Activated T-cell treated with anti-CD3 and anti-CD28 coated beads, Interleukin-2, amount 50 U/mL, for 72 hours (primary cell): Measurements from ENCODE around the gene FHL2. TPM values are rescaled to one million over a fixed set of nuclear protein-coding genes. Genes with fewer than 3 reads are reported as not detected.
"Not testable (repeated sequence)": the region's sequence is repeated elsewhere in the genome, so short reads cannot be mapped to it uniquely, and the experiment has no call there.

Experiments used
- ATAC-seq, 2 donors: fragments of 150-1000 bp; cut with Tn5 transposase; replicated peaks in 1 of 2; 2 replicates each; pipeline ENCODE4 v1.10.0; 2021; ENCODE audit warnings: moderate library complexity in 2 of 2, mild to moderate bottlenecking in 1 of 2
- DNase-seq, 2 donors: peaks; one replicate each; pipeline ENCODE4 v3.0.0; 2021 to 2022; ENCODE audit warnings: mixed read lengths in 1 of 2
- H3K27ac Mint-ChIP-seq: one replicate; pipeline ENCODE4 v1.8.0; 2022; ENCODE audit warnings: mild to moderate bottlenecking, moderate library complexity, mixed read lengths
- H3K27me3 Mint-ChIP-seq: one replicate; pipeline ENCODE4 v1.8.0; 2022; ENCODE audit warnings: low read depth, mixed read lengths
- H3K36me3 Mint-ChIP-seq, 2 donors: one replicate each; pipeline ENCODE4 v1.8.0; 2022; ENCODE audit warnings: mixed read lengths in 2 of 2, mild to moderate bottlenecking in 1 of 2; ENCODE audit not compliant: insufficient read depth in 2 of 2
- H3K4me1 Mint-ChIP-seq: one replicate; pipeline ENCODE4 v1.8.0; 2022; ENCODE audit warnings: low read depth, mixed read lengths
- H3K4me3 Mint-ChIP-seq, 2 donors: one replicate each; pipeline ENCODE4 v1.8.0; 2022; ENCODE audit warnings: mild to moderate bottlenecking in 2 of 2, mixed read lengths in 2 of 2, moderate library complexity in 2 of 2
- H3K9me3 Mint-ChIP-seq, 2 donors: one replicate each; pipeline ENCODE4 v1.8.0; 2022; ENCODE audit warnings: mixed read lengths in 2 of 2
- total RNA-seq, 2 donors: library from RNA; stranded (reverse); gene quantifications; one replicate each; pipeline ENCODE4 v1.2.3, GENCODE V29; 2022

FHL2 gene
- total RNA-seq, 2 donors from 2014 or later = 2.2 to 7.1 TPM

DNA sequence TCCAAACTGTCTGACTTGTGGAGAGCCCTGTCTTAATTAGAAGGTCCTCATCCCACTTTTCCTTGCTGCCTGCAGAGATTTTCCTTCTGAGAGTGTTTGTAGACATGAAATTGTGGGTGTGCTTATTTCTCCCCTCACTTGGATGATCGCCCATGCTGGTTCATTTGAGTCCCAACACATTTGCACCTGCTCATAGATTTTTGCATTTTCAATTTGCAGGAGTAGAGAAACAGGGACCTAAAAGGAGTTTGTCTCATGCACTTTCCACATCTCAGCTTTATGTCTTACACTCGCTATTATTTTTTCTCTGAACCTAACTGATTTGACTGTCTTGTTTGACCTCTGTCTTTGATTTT lies 33.2 kb upstream of the FHL2 start:
- Mint-ChIP-seq H3K36me3 (no peaks in the 10 kb centered on the region), H3K27me3 (no peaks in the 10 kb centered on the region), H3K27ac (no peak overlapping the region), H3K9me3 (no peaks in the 10 kb centered on the region), H3K4me1 (peaks cover 9% of the 10 kb centered on the region), H3K4me3 (no peak overlapping the region)
- no peak for DNase-seq
- no peak for ATAC-seq

DNA sequence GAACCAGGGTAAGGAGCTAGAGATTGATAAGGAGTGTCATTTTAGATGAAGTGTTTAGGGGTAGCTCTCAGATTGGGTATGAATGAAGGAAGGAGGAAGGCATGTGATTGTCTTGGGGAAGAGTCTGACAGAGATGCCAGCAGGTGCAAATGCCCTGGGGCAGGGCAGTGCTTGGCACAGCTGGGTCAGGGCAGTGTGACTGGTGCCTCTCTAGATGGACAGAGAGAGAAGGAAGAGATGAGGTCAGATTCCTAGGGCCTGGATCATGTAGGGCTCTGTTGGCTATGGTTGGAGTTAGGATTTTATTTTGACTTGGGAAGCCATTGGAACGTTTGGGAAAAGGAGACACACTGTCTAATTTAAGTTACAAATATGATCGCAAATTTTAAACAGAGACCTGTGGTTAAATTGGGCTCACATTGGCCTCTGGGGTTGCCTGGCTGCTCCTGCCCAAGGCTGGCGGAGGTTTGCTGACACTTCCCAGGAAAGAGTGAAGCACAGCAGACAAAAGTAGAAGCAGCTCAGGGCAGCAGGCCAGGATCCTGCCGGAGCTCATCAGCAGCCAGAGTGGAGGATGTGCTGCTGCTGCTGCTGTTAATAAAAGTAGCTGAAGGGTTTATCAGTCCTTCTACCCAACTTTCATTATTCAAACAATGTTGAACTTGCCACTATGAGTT lies 32.7 kb upstream of the FHL2 start:
- DNase-seq = no peak
- Mint-ChIP-seq H3K27me3 (no peaks in the 10 kb centered on the region), H3K36me3 (no peaks in the 10 kb centered on the region), H3K27ac (no peak overlapping the region), H3K4me1 (peaks cover 14% of the 10 kb centered on the region), H3K9me3 (no peaks in the 10 kb centered on the region), H3K4me3 (no peak overlapping the region)
- ATAC-seq = no peak

- peaks cover 21% of the 10 kb centered on the region for H3K4me1 Mint-ChIP-seq
- no peaks in the 10 kb centered on the region for H3K36me3 Mint-ChIP-seq
- no peak for DNase-seq
- no peaks in the 10 kb centered on the region for H3K9me3 Mint-ChIP-seq
- ATAC-seq = no peak
- H3K4me3 Mint-ChIP-seq = no peak overlapping the region
- H3K27ac Mint-ChIP-seq = no peak overlapping the region
- peaks cover 2% of the 10 kb centered on the region for H3K27me3 Mint-ChIP-seq
These were observed 29.7 kb upstream of the FHL2 start for GRCh38 chr2:105428387-105429018.

DNA sequence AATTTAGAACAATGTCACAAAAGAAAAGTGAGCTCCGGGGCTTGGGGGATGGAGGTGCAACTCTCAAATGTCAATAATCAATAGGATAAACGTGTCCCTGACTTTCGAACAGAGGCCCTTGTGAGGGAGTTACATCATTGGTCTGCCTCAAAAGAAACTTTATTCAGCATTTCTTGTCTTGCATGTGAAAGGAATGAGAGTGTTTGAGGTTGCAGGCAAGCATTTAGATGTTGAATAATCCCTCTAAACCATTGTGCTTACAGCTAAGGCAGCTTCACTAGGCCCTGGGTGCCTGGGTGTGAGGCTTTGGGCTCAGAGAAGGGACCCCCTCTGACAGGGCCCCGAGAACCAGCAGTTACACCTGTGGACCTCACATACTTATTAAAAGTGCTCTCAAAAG lies 28.6 kb upstream of the FHL2 start:
- peaks cover 11% of the 10 kb centered on the region for H3K27me3 Mint-ChIP-seq
- DNase-seq = no peak
- no peak for ATAC-seq
- peaks cover 21% of the 10 kb centered on the region for H3K4me1 Mint-ChIP-seq
- no peaks in the 10 kb centered on the region for H3K9me3 Mint-ChIP-seq
- H3K4me3 Mint-ChIP-seq = peak overlapping the region in 1 of 2 donors; percentile 58
- no peak overlapping the region for H3K27ac Mint-ChIP-seq
- H3K36me3 Mint-ChIP-seq = no peaks in the 10 kb centered on the region

- ATAC-seq = peak in 1 of 2 donors; percentile 25
These were observed 27.9 kb upstream of the FHL2 start for GRCh38 chr2:105426626-105427292.

DNA sequence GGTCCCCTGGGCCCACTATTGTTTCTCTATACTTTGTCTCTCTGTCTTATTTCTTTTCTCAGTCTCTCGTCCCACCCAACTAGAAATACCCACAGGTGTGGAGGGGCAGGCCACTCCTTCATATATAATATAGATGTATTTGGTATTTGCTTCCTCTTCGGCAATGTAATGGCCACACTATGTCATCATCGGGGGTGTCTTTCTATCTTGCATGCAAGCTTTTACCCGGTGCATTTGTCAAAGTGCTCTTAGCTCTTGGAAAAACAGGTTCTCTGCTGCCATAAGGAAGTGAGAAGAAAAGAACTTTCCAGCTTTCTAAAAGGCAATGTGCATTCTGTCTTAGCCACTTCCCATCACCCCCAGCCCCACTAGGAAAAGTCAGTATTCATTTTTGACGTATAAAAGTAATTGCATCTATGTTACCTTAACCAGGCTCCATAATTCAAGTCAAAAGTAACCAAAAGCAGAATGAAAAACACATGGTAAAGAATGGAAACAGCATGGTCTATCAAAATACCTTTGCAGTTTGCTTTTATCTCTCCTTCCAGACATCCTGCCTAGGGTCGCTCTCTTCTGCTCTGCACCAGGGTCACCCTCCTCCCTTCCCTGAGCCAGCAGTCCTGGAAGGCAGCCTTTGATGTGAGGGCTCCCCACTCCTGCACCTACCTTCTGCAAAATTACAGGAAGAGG lies 27.2 kb upstream of the FHL2 start:
- H3K27ac Mint-ChIP-seq = no peak overlapping the region
- no peaks in the 10 kb centered on the region for H3K36me3 Mint-ChIP-seq
- DNase-seq (no peak), ATAC-seq (no peak)
- H3K4me1 Mint-ChIP-seq = peaks cover 21% of the 10 kb centered on the region
- peaks cover 11% of the 10 kb centered on the region for H3K27me3 Mint-ChIP-seq
- no peaks in the 10 kb centered on the region for H3K9me3 Mint-ChIP-seq
- H3K4me3 Mint-ChIP-seq = peak overlapping the region in 1 of 2 donors; percentile 62

More at GRCh38 chr2:105426626-105427292, 27.9 kb upstream of the FHL2 start:
- H3K4me3 Mint-ChIP-seq = peak overlapping the region; percentile 58 to 62
- no peak overlapping the region for H3K27ac Mint-ChIP-seq
- no peaks in the 10 kb centered on the region for H3K36me3 Mint-ChIP-seq
- no peak for DNase-seq
- peaks cover 21% of the 10 kb centered on the region for H3K4me1 Mint-ChIP-seq
- no peaks in the 10 kb centered on the region for H3K9me3 Mint-ChIP-seq
- H3K27me3 Mint-ChIP-seq = peaks cover 11% of the 10 kb centered on the region

- not testable (repeated sequence) for H3K9me3 Mint-ChIP-seq, H3K4me3 Mint-ChIP-seq, ATAC-seq, H3K36me3 Mint-ChIP-seq, H3K27ac Mint-ChIP-seq, DNase-seq
- Mint-ChIP-seq H3K4me1 (peaks cover 21% of the 10 kb centered on the region), H3K27me3 (peaks cover 11% of the 10 kb centered on the region)
These were observed 26.0 kb upstream of the FHL2 start for GRCh38 chr2:105424836-105425235.

GRCh38 chr2:105422801-105423200 lies 23.9 kb upstream of the FHL2 start:
- no peak overlapping the region for H3K4me3 Mint-ChIP-seq

GRCh38 chr2:105421053-105421452 lies 22.2 kb upstream of the FHL2 start:
- Mint-ChIP-seq H3K27me3 (peaks cover 26% of the 10 kb centered on the region), H3K36me3 (peaks cover 0 to 3% of the 10 kb centered on the region in 2 donors)

More at GRCh38 chr2:105422801-105423200, 23.9 kb upstream of the FHL2 start:
- ATAC-seq (no peak), DNase-seq (no peak)
- H3K9me3 Mint-ChIP-seq = peaks cover 2 to 3% of the 10 kb centered on the region in 2 donors
- H3K27ac Mint-ChIP-seq = no peak overlapping the region
- peaks cover 11% of the 10 kb centered on the region for H3K27me3 Mint-ChIP-seq
- H3K4me1 Mint-ChIP-seq = peaks cover 25% of the 10 kb centered on the region
- peaks cover 0 to 3% of the 10 kb centered on the region in 2 donors for H3K36me3 Mint-ChIP-seq

GRCh38 chr2:105418522-105418921 lies 19.7 kb upstream of the FHL2 start:
- DNase-seq (no peak), ATAC-seq (no peak)
- Mint-ChIP-seq H3K36me3 (peaks cover 0 to 3% of the 10 kb centered on the region in 2 donors), H3K4me3 (no peak overlapping the region), H3K27me3 (peaks cover 31% of the 10 kb centered on the region), H3K4me1 (peaks cover 18% of the 10 kb centered on the region), H3K9me3 (peaks cover 2 to 3% of the 10 kb centered on the region in 2 donors), H3K27ac (no peak overlapping the region)

More at GRCh38 chr2:105421053-105421452, 22.2 kb upstream of the FHL2 start:
- H3K9me3 Mint-ChIP-seq = peaks cover 2 to 3% of the 10 kb centered on the region in 2 donors
- no peak overlapping the region for H3K27ac Mint-ChIP-seq
- ATAC-seq = no peak
- H3K4me1 Mint-ChIP-seq = peaks cover 21% of the 10 kb centered on the region
- DNase-seq = no peak
- H3K4me3 Mint-ChIP-seq = no peak overlapping the region

GRCh38 chr2:105417857-105418436 lies 19.1 kb upstream of the FHL2 start:
- Mint-ChIP-seq H3K27me3 (peaks cover 31% of the 10 kb centered on the region), H3K27ac (no peak overlapping the region), H3K9me3 (peaks cover 2 to 3% of the 10 kb centered on the region in 2 donors), H3K4me3 (no peak overlapping the region), H3K36me3 (peaks cover 0 to 3% of the 10 kb centered on the region in 2 donors), H3K4me1 (peaks cover 18% of the 10 kb centered on the region)
- DNase-seq (no peak), ATAC-seq (peak in 1 of 2 donors; percentile 64)

- Mint-ChIP-seq H3K27ac (no peak overlapping the region), H3K9me3 (peaks cover 2 to 3% of the 10 kb centered on the region in 2 donors), H3K4me1 (peaks cover 18% of the 10 kb centered on the region), H3K4me3 (no peak overlapping the region), H3K27me3 (peaks cover 39% of the 10 kb centered on the region), H3K36me3 (peaks cover 0 to 3% of the 10 kb centered on the region in 2 donors)
- DNase-seq = no peak
- ATAC-seq = no peak
These were observed 17.3 kb upstream of the FHL2 start for GRCh38 chr2:105416156-105416555.
